Measurements from ENCODE around the gene ZFP2.

- TF ChIP-seq CTCF (IDR thresholded peaks at IDR 0.05; ENCODE audit: insufficient read depth, low read depth, low read length) (no peak), EZH2 (IDR thresholded peaks at IDR 0.05; ENCODE audit: insufficient read depth, low read length) (no peak)
These were observed 26.1 kb upstream of the ZFP2 start for GRCh38 chr5:178869577-178869976.
